GM12864 (cell line): ENCODE data around the gene MAP1LC3C.
A peak's percentile ranks its signal among the peaks of the same experiment; 100 is the strongest.

Source experiments
- DNase-seq: peaks from one replicate; pipeline ENCODE4 v3.0.0-alpha.2; 2011; ENCODE audit warnings: low read depth
- H3K4me3 ChIP-seq: 2 replicates; pipeline ENCODE4 v1.5.1; 2011; ENCODE audit warnings: mild to moderate bottlenecking, low read depth, low read length, control low read depth
- TF ChIP-seq, protein P1 (sequence below): IDR thresholded peaks from 2 replicates; pipeline ENCODE4 v1.5.1; 2011; ENCODE audit warnings: low read depth, mild to moderate bottlenecking, moderate library complexity, low read length, control low read depth, inconsistent platforms; ENCODE audit errors: missing control alignments

The MAP1LC3C gene

DNA sequence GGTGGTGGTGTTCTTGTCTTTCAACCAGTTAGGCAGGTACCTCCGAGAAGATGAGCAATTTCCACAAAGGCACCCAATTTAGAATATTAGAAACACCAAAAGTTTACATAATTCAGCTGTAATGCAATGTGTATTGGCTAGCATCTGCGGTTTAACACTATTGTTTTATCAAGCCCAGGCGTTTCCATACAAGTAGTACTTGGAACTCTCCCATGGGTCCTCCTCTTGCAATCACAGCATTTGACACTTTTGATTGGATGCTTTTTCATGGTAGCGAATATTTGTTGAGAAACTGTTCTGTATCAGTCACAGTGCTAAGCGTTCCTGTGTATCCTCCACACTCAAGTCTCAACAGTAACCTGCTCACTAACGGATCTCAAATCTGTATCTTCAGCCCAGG lies 20.1 kb upstream of the MAP1LC3C start:
- TF ChIP-seq, protein P1, sequence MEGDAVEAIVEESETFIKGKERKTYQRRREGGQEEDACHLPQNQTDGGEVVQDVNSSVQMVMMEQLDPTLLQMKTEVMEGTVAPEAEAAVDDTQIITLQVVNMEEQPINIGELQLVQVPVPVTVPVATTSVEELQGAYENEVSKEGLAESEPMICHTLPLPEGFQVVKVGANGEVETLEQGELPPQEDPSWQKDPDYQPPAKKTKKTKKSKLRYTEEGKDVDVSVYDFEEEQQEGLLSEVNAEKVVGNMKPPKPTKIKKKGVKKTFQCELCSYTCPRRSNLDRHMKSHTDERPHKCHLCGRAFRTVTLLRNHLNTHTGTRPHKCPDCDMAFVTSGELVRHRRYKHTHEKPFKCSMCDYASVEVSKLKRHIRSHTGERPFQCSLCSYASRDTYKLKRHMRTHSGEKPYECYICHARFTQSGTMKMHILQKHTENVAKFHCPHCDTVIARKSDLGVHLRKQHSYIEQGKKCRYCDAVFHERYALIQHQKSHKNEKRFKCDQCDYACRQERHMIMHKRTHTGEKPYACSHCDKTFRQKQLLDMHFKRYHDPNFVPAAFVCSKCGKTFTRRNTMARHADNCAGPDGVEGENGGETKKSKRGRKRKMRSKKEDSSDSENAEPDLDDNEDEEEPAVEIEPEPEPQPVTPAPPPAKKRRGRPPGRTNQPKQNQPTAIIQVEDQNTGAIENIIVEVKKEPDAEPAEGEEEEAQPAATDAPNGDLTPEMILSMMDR: no peak
- DNase-seq: no peak
- no peak overlapping the region for H3K4me3 ChIP-seq

DNA sequence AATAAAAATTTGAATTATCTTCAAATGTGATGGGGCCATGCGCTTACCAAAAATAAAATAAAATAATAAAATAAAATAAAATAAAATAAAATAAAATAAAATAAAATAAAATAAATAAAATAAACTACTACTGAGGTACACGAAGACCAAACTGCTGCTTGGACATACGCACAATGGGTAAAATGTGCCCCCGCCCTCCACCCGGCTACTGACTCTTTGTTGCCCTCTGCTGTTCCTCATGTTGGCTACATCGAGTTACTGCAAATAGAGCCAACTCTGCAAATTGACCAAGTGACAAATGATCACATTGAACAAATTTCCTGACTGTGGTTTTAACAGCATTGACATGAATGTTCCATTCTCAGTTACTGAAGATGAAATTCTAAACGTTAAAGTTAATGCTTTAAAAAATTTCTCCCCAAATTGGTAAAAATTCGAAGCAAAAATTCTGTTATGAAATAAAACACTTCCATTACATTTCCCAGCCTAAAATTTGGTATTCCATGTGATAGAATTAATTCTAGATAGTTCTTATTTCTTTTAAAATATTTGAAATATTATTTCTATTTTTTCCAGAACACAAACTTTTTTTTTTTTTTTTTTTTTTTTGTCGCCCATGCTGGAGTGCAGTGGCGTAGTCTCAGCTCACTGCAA lies 18.8 kb upstream of the MAP1LC3C start:
- TF ChIP-seq, protein P1: peak; percentile 76
- DNase-seq: no peak
- no peak overlapping the region for H3K4me3 ChIP-seq

DNA sequence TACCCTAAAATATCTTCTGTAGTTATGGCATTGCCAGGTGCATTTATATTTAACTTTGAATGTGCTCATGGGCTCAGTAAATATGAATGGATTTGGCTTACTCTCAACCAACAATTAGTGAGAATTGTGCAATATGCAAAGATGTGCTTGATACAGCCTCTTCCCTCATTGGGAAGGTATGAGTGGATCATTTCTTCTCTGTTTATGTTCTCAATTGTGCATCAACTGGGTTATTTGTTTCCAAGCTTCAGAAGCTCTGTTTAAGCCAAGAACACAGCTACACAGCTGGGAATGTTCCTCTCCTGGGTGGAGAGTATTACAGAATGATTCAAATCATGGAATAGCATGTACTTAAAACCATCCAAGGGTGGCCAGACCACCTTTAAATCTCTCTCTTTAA lies 17.6 kb upstream of the MAP1LC3C start:
- TF ChIP-seq, protein P1: no peak
- no peak overlapping the region for H3K4me3 ChIP-seq
- DNase-seq: no peak

DNA sequence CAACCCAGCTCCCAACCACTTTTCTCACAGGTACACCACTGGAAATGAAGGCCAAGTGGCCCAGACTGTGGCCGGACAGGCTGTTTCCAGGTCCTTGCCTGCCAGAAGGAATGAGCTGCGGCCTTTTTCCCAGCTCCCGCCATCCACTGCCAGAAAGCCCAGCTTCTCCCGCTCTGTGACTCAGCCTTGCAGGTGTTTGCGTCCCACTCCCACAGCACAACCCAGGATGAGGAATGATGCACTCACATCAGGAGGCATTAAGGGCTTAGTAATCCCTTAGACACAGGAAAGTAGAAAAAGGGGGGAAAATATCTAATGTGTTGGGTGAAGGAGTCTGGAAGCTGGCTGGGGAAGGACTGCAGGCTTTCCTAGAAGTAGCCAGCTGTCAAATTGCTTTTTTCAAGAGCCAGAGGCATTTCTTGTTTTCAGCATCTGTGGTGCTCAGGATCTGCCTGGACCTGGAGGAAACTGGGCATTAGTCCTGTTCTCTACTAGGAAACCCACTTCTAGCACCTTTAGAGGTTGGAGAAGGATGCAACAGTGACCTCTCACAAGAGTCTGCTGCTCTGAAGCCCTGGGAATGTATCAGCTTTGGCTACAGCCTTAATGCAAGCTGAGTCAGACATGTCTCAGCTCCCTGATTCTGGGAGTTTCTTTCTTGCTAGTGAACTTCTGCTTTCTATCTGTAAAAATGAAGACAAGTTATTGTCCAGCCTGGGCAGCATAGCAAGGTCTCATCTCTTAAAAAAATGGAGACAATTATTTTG lies 13.2 kb upstream of the MAP1LC3C start:
- no peak overlapping the region for H3K4me3 ChIP-seq
- no peak for DNase-seq
- TF ChIP-seq, protein P1: no peak

DNA sequence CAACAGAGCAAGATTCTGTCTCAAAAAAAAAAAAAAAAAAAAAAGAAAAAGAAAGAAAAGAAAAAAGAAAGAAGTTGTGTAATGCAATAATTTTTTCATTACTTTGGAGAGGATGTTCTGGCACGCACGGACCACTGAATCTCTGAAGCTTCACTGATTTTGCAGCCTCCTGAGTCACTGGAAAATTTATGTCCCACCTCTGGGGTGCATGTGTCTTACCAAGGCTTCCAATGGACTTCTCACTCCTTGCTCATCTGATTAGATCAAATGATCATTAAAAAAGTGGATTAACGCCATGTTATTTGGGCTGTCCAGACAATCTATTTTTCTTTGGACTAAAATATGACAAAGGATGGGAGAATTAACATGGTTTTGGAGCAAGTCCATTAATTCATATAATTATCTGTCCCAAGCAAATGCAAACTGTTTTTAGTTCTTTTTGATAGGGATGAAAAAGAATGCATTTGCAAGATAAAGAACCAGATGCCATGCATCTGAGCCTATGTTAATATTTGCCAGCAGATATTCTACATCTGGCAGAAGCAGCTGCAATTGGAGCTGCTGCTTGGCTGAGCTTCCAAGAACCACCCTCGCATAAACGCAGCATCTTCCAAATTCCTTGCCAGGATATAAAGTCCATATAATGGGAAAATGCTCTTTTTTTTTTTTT lies 10.1 kb upstream of the MAP1LC3C start:
- no peak overlapping the region for H3K4me3 ChIP-seq
- TF ChIP-seq, protein P1: no peak
- no peak for DNase-seq

DNA sequence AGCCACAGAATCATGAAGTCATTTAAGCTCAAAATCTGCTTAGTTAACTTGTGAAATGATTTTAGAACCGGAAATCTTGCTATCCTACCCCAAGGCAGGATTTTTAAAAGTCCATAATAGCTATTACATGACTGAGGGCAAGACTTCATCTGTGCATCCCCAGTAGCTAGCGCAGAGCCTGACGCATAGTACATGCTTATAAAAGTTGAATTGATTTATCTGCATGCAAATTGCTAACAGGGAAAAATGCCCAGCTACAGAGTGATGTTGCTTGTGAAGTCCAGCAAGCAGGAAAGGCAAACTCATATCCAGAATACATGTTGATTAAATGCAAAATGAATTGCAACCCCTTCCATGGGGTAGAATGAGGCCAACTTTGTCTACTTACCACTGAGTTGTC lies 8.1 kb upstream of the MAP1LC3C start:
- H3K4me3 ChIP-seq: no peak overlapping the region
- TF ChIP-seq, protein P1: no peak
- DNase-seq: no peak
